Activated naive CD4-positive, alpha-beta T cell treated with anti-CD3 and anti-CD28 coated beads, Interleukin-2, amount 50 U/mL, for 72 hours (primary cell): ENCODE data around the gene FBXO41. TPM values are rescaled to one million over a fixed set of nuclear protein-coding genes. Genes with fewer than 3 reads are reported as not detected.
"Not testable (repeated sequence)": the region's sequence is repeated elsewhere in the genome, so short reads cannot be mapped to it uniquely, and the experiment has no call there.

Source experiments
- ATAC-seq, 2 donors: fragments of 150-1000 bp; cut with Tn5 transposase; 2 replicates each; pipeline ENCODE4 v1.10.0; 2021; ENCODE audit warnings: mild to moderate bottlenecking in 2 of 2, moderate library complexity in 2 of 2
- DNase-seq, 2 donors: peaks; one replicate each; pipeline ENCODE4 v3.0.0; 2021 to 2022; ENCODE audit warnings: low spot score in 2 of 2
- H3K27ac Mint-ChIP-seq, 2 donors: one replicate each; pipeline ENCODE4 v1.8.0; 2022; ENCODE audit warnings: mild to moderate bottlenecking in 2 of 2, mixed read lengths in 2 of 2
- H3K36me3 Mint-ChIP-seq, 2 donors: one replicate each; pipeline ENCODE4 v1.8.0; 2022; ENCODE audit warnings: mixed read lengths in 2 of 2
- H3K9me3 Mint-ChIP-seq, 2 donors: one replicate each; pipeline ENCODE4 v1.8.0; 2022; ENCODE audit warnings: mixed read lengths in 2 of 2
- total RNA-seq, 2 donors: library from RNA; stranded (reverse); gene quantifications; one replicate each; pipeline ENCODE4 v1.2.3, GENCODE V29; 2022

FBXO41 gene
- total RNA-seq, 2 donors from 2014 or later = 16.0 to 41.5 TPM

- Mint-ChIP-seq H3K27ac (no peak overlapping the region), H3K9me3 (no peaks in the 10 kb centered on the region), H3K36me3 (peaks cover 5 to 8% of the 10 kb centered on the region in 2 donors)
- DNase-seq (no peak), ATAC-seq (no peak)
These were observed 17.3 kb downstream of the FBXO41 start for GRCh38 chr2:73267008-73267407.

GRCh38 chr2:73266061-73266901, 18.0 kb downstream of the FBXO41 start:
- H3K27ac Mint-ChIP-seq = no peak overlapping the region
- H3K36me3 Mint-ChIP-seq = peaks cover 5 to 8% of the 10 kb centered on the region in 2 donors
- no peak for DNase-seq
- no peak for ATAC-seq
- no peaks in the 10 kb centered on the region for H3K9me3 Mint-ChIP-seq

DNA sequence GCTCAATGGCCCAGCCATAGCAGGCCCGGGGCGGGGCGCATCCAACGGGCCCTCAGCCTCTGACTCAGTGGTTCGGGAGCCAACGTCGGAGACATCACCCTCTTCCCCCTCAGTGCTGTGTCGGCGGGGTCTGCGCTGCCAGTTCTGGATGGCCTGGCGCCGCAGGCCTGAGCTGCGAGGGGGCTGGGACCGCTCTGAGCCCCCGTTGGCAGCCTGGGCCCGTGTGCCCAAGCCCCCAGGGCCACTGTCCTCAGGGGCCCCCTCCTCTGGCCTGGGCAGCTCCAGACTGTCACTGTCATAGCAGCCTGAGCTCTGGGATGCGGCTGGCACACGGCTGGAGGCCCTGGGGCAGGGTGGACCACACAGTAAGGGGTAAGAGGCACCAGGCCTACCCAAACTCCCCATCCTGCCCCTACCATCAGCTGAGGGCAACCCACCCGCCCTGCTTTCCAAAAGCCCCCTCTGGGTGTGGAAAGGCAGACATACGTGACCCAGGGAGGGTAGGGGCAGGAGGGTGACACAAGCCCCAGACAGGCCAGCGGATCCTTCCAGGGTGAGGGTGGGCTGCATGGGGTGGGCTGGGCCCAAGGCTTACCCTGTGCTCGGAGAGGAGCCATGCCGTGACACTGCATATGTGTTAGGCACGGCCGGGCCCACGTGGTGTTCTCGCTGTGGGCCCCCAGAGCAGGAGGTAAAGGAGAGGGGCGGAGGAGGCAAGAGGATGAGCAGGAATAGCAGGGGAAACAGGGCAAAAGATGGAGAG, 18.8 kb downstream of the FBXO41 start:
- Mint-ChIP-seq H3K9me3 (no peaks in the 10 kb centered on the region), H3K36me3 (peaks cover 5 to 8% of the 10 kb centered on the region in 2 donors), H3K27ac (no peak overlapping the region)
- ATAC-seq (no peak), DNase-seq (no peak)

DNA sequence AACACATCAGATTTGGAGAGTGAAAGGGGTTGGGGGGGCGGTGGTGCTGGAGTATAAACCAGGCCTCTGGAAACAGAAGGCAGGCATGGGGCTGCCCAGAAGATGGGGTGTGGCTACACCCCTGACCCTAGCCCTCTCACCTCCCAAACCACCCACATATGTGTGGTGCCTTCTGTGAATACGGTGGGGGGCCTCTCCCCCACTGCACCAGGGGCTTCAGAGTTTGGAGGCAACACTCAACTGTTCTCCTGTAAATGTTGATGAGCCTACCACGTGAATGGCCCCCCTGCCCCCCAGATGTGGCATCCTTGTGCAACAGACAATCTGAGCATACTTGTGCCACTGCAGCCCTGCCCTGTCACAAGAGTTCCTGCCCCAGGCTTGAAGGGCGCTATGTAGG, 19.5 kb downstream of the FBXO41 start:
- no peak for ATAC-seq

DNA sequence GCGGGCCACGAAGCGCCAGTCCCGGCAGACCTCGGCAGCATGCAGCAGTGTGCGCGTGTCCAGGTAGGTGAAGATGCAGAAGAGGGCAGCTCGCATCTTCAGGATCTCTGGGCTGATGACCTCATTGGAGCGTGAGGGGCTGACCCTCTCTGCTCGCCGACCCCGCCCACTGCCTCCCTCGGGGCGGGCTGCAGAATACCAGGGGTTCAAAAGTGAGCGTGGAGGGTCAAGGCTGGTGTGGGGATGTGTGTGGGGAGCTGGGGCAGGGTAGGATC, 20.0 kb downstream of the FBXO41 start:
- no peak overlapping the region for H3K27ac Mint-ChIP-seq
- ATAC-seq (no peak), DNase-seq (no peak)
- no peaks in the 10 kb centered on the region for H3K9me3 Mint-ChIP-seq
- peaks cover 5 to 8% of the 10 kb centered on the region in 2 donors for H3K36me3 Mint-ChIP-seq

More for the DNA sequence above, 19.5 kb downstream of the FBXO41 start:
- Mint-ChIP-seq H3K27ac (no peak overlapping the region), H3K9me3 (no peaks in the 10 kb centered on the region), H3K36me3 (peaks cover 5 to 8% of the 10 kb centered on the region in 2 donors)
- no peak for DNase-seq

DNA sequence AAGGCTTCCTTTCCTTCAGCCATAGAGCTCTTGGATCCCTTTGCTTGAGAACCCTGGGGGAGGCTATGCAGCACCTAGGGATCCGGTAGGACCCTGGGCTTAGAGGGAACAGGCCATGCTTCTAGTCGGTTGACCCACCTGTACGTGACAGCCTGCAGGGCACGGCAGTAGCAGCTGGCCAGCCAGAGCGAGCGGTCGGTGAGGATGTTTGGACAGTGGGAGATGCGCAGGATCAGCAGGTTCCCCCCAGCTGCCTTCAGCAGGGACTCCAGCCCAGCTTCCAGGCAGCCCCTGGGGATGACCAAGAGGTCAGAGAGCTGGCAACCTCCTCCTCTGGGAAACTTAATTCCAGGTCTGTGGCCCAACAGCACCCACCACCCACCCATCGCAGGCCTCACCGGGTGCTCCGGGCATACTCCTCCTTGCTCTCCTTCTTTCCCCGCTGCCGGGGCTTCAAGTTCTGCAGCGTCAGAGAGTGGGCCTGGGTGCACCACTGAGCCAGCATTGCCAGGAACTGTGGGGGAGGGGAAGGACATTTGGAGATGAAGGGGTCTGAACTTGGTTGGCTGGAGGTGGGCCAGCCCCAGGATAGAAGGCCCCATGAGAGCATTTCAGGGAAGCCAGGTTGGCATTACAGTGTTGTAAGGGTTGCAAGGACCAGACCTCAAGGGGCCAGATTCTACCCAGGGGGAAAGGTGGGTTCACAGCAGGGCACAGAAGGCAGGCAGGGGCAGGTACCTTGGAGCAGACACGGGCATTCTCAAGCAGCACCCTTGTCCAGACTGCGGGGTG, 20.5 kb downstream of the FBXO41 start:
- Mint-ChIP-seq H3K9me3 (no peaks in the 10 kb centered on the region), H3K27ac (peak overlapping the region in 1 of 2 donors; percentile 36), H3K36me3 (peaks cover 5 to 8% of the 10 kb centered on the region in 2 donors)
- ATAC-seq (no peak), DNase-seq (no peak)

GRCh38 chr2:73262691-73263429, 21.4 kb downstream of the FBXO41 start:
- ATAC-seq, H3K36me3 Mint-ChIP-seq, H3K9me3 Mint-ChIP-seq, DNase-seq: not testable (repeated sequence)
- peak overlapping the region in 1 of 2 donors; percentile 36 for H3K27ac Mint-ChIP-seq

DNA sequence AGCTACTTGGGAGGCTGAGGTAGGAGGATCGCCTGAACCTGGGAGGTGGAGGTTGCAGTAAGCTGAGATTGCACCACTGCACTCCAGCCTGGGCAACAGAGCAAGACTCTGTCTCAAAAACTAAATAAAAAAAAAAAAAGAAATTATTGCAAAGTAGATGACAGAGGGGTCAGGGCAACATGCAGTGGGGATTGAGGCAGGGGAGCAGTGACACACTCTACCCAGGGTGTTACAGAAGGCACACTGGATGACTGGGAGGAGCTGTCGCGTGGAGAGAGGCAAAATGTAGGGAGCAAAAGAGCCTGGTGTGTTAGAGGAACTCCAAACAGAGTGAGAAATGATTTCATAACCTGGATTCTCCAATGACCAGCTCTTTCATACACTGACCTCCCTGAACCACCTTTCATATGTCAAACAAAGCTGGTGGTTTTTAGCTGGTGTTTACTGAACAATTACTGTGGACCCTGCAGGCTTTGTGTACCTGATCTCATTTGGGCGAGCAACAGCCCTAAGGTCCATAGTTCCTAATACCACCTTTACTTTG, 22.1 kb downstream of the FBXO41 start:
- no peaks in the 10 kb centered on the region for H3K36me3 Mint-ChIP-seq
- ATAC-seq (no peak), DNase-seq (no peak)
- no peaks in the 10 kb centered on the region for H3K9me3 Mint-ChIP-seq
- no peak overlapping the region for H3K27ac Mint-ChIP-seq

- H3K36me3 Mint-ChIP-seq = no peaks in the 10 kb centered on the region
- no peak for DNase-seq
- H3K27ac Mint-ChIP-seq = peak overlapping the region in 1 of 2 donors; percentile 25
- ATAC-seq = peak in 1 of 2 donors; percentile 21
- H3K9me3 Mint-ChIP-seq = no peaks in the 10 kb centered on the region
These were observed 23.8 kb downstream of the FBXO41 start for GRCh38 chr2:73260338-73260984.

DNA sequence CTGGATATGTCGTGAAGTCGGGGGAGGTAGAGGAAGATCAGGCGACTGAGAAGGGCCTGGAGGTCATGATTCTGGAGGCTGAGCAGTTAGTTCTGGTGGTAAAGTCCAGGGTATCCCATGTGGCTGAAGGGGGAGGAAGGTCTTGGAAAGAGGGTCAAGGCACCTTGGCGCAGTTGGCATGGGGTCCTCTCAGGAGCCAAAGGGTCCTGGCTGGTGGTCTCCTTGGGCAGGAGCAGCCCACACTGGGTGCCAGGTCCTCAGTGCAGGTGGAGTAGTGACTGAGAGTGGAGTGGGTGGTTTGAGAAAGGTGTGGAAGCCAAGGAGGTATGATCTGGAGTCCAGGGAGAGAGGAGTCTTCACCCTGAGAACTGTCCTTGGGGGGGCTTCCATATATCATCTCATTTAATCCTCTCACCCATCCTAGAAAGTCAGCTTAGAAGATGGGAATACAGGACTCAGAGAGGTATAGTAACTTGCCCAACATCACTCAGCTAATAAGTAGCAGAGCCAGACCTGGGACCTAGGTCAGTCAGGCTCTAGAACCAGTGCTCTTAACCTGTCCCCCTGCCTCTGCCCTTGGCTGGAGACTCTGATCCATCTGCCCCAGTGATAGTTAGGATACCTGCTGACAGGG, 24.5 kb downstream of the FBXO41 start:
- DNase-seq (no peak), ATAC-seq (no peak)
- Mint-ChIP-seq H3K36me3 (no peaks in the 10 kb centered on the region), H3K27ac (peak overlapping the region in 1 of 2 donors; percentile 25), H3K9me3 (no peaks in the 10 kb centered on the region)

DNA sequence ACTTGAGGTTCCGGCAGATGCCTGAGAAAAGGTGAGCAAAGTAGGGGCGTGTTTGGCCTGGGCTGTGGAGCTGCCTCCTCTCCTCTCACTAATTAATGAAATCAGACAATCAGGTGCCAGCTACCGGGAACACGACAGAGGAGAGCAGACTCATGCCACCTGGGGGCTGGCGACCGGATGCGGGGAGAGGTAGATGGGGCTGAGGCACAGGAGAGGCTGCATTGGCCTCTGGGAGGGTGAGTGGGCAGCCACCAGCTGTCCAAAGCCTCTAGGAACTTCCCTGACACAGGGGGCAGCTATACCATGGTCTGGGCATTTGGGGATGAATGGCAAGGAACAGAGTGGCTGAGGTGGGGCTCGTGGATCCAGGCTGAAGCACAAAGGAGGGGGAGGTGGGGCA, 25.0 kb downstream of the FBXO41 start:
- Mint-ChIP-seq H3K9me3 (no peaks in the 10 kb centered on the region), H3K36me3 (no peaks in the 10 kb centered on the region), H3K27ac (peak overlapping the region in 1 of 2 donors; percentile 36)

DNA sequence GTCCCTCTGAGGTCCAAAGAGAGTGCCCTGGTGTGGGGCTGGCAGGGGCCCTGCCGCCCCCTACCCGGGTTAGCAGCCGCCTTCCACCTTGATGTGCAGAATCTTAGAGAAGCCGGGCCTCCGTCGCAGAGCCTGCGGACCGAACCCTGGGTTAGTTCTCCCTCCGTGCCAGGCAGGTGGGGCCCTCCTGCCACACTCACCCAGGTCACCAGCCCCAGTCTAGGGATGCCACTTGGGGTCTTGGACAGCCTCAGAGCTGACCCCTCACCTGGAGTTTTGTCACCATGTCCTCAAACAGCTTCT, 25.4 kb downstream of the FBXO41 start:
- no peaks in the 10 kb centered on the region for H3K9me3 Mint-ChIP-seq
- peak overlapping the region in 1 of 2 donors; percentile 36 for H3K27ac Mint-ChIP-seq
- no peaks in the 10 kb centered on the region for H3K36me3 Mint-ChIP-seq

More for the DNA sequence above, 25.0 kb downstream of the FBXO41 start:
- ATAC-seq (no peak), DNase-seq (no peak)

DNA sequence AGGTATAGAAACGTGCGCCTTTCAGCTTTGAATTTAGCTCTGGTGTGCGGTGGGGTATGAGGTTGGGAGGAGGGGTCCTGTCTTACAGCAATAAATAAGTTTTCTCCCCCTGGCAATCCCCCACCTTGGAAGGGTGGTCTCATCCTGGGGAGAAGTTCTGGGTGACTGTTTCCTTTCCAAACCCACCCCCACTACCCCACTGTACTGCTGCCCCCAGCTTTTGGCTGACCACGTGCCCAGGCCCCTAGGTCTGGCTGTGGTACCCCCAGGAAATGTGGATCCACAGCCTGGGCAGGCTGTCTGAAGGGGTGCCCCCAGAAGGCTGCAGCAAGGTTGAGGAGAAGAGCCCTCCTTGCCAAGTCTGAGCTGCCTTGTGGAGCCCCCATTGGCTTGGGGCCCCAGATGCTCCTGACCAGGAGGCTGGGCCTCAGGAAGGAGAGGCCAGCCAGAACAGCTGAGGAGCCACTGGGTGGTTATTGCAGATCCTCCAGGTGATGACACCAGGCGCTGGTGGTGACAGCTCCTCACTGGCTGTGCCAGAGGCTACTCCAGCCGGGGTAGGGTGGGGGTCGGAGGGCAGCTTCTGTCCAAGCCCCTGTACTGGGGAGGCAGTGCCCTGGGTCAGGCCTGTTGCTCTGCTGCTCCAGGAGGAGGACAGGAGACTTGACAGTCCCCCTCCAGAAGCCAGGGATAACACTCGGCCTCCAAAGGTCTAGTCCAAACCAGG, 25.9 kb downstream of the FBXO41 start:
- H3K27ac Mint-ChIP-seq = no peak overlapping the region
- ATAC-seq (no peak), DNase-seq (no peak)
- H3K9me3 Mint-ChIP-seq = no peaks in the 10 kb centered on the region
- peaks cover 0 to 1% of the 10 kb centered on the region in 2 donors for H3K36me3 Mint-ChIP-seq

More for the DNA sequence above, 25.4 kb downstream of the FBXO41 start:
- ATAC-seq = no peak
- DNase-seq = no peak

DNA sequence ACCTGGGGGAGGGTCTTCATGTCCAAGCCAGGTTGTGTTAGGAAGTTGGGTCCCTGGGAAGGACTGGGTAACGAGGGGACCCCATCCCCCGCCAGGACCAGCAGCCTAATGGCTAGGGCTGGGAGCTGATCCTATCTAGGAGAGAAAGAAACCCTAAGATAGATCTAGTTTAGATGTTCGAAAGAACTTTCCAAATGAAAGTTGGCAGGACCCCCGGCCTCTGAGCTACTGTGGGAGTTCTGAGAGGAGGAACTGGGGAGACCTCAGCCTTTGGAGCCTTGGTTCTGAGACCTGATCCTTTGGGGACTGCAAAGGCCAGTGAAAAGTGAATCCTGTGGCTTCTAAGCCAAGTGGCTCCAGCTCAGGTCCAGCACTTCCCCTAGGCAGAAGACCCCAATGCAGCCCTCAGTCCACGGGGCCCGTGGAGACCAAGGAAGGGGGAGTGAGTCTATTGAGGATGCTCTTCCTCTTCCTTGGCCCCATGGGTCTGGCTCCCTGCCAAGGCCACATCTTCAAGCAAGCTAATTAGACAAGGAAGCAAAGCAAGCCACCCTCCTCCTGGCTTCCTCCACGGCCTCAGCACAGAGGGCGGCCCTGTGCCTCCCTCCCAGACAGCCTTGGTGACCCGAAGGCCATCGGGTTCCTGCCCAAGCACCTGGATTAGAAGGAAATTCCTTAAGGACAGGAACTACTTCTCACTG, 26.7 kb downstream of the FBXO41 start:
- Mint-ChIP-seq H3K36me3 (peaks cover 0 to 4% of the 10 kb centered on the region in 2 donors), H3K9me3 (no peaks in the 10 kb centered on the region), H3K27ac (no peak overlapping the region)
- DNase-seq = no peak
- no peak for ATAC-seq
